SK-N-SH (cell line): ENCODE measurements around the gene MRPS24. TPM values are rescaled to one million over a fixed set of nuclear protein-coding genes. Genes with fewer than 3 reads are reported as not detected.
"Not testable (repeated sequence)": the region's sequence is repeated elsewhere in the genome, so short reads cannot be mapped to it uniquely, and the experiment has no call there.

ENCODE experiments used
- CTCF ChIA-PET: fragments of 300-600, 350-600 bp; formaldehyde crosslinking; extraction: SDS; loops from one replicate; lab custom pipeline; 2021; lab: Yijun Ruan, JAX
- POLR2A ChIA-PET: fragments of 350-600 bp; sonication (Branson Sonifier 250); formaldehyde crosslinking; extraction: SDS; loops from one replicate; lab custom pipeline; 2020; ENCODE audit warnings: antibody characterized with exemption, inconsistent platforms; lab: Yijun Ruan, JAX
- DNase-seq: peaks from one replicate; pipeline ENCODE4 v3.0.0; 2012
- H2AFZ ChIP-seq: fragments of 200-600 bp; sonication (generic); 2 replicates; pipeline ENCODE4 v1.8.1; 2016; ENCODE audit warnings: antibody characterized with exemption, mild to moderate bottlenecking, low read depth
- H3F3A ChIP-seq: fragments of 200-600 bp; sonication (generic); replicated peaks from 2 replicates; pipeline ENCODE3; 2016; ENCODE audit warnings: antibody characterized with exemption, mild to moderate bottlenecking; ENCODE audit not compliant: insufficient read depth
- H3K27ac ChIP-seq, 2 experiments: fragments of 200-500 bp in 1 of 2; fragments of 200-600 bp in 1 of 2; sonication (Bioruptor generic) in 1 of 2; sonication (generic), shearing (Covaris generic) in 1 of 2; 2 replicates each; pipeline versions ENCODE4 v1.5.1 to v1.6.1; 2014 to 2016; ENCODE audit warnings: low read depth in 2 of 2, inconsistent platforms in 1 of 2, low read length in 1 of 2, mild to moderate bottlenecking in 1 of 2, mixed read lengths in 1 of 2
- H3K27me3 ChIP-seq: fragments of 200-600 bp; sonication (generic), shearing (Covaris generic); 2 replicates; pipeline ENCODE4 v1.6.1; 2016; ENCODE audit warnings: mixed run types; ENCODE audit not compliant: insufficient read depth
- H3K36me3 ChIP-seq, 2 experiments: fragments of 200-500 bp in 1 of 2; fragments of 200-600 bp in 1 of 2; sonication (Bioruptor generic) in 1 of 2; sonication (generic) in 1 of 2; replicated peaks in 1 of 2; 2 replicates each; pipeline versions ENCODE3 to v1.5.1; 2014 to 2016; ENCODE audit warnings: low read length in 1 of 2, mild to moderate bottlenecking in 1 of 2; ENCODE audit not compliant: insufficient read depth in 2 of 2, control insufficient read depth in 1 of 2
- H3K4me1 ChIP-seq, 2 experiments: fragments of 200-500 bp in 1 of 2; fragments of 200-600 bp in 1 of 2; sonication (Bioruptor generic) in 1 of 2; sonication (generic), shearing (Covaris generic) in 1 of 2; 2 replicates each; pipeline versions ENCODE4 v1.5.1 to v1.6.1; 2014 to 2016; ENCODE audit warnings: low read depth in 1 of 2, low read length in 1 of 2, mixed run types in 1 of 2; ENCODE audit not compliant: insufficient read depth in 2 of 2, control insufficient read depth in 1 of 2
- H3K4me2 ChIP-seq: fragments of 200-600 bp; sonication (generic), shearing (Covaris generic); 2 replicates; pipeline ENCODE4 v1.6.1; 2017; ENCODE audit warnings: mixed run types
- H3K4me3 ChIP-seq, 2 experiments: fragments of 200-500 bp in 1 of 2; fragments of 200-600 bp in 1 of 2; sonication (Bioruptor generic) in 1 of 2; sonication (generic), shearing (Covaris generic) in 1 of 2; 2 replicates each; pipeline versions ENCODE4 v1.5.1 to v1.8.1; 2014 to 2016; ENCODE audit warnings: low read depth in 2 of 2, inconsistent platforms in 1 of 2, low read length in 1 of 2, mild to moderate bottlenecking in 1 of 2, mixed read lengths in 1 of 2, moderate library complexity in 1 of 2
- H3K79me2 ChIP-seq: fragments of 200-600 bp; sonication (generic); 2 replicates; pipeline ENCODE4 v1.8.1; 2017; ENCODE audit warnings: mild to moderate bottlenecking; ENCODE audit not compliant: insufficient read depth
- H3K9ac ChIP-seq: fragments of 200-600 bp; sonication (generic); 2 replicates; pipeline ENCODE4 v1.6.1; 2017; ENCODE audit warnings: mixed run types
- H3K9me2 ChIP-seq: fragments of 200-600 bp; sonication (generic); 2 replicates; pipeline ENCODE4 v1.6.1; 2017; ENCODE audit warnings: mixed run types
- H3K9me3 ChIP-seq: fragments of 200-600 bp; sonication (generic); 2 replicates; pipeline ENCODE4 v1.6.1; 2017; ENCODE audit warnings: mixed run types, mild to moderate bottlenecking, moderate library complexity
- H4K20me1 ChIP-seq: fragments of 200-600 bp; sonication (generic); 2 replicates; pipeline ENCODE4 v1.6.1; 2017; ENCODE audit warnings: mild to moderate bottlenecking, mixed run types; ENCODE audit not compliant: insufficient read depth
- CHD2 ChIP-seq: fragments of 150-350 bp; IDR thresholded peaks from 2 replicates; pipeline ENCODE4 v1.6.1; 2018; ENCODE audit warnings: low read length; ENCODE audit not compliant: partially characterized antibody
- EZH2phosphoT487 ChIP-seq: fragments of 200-600 bp; sonication (generic); IDR thresholded peaks from 2 replicates; pipeline ENCODE4 v1.6.1; 2017; ENCODE audit warnings: low read depth, mixed run types, mild to moderate bottlenecking, antibody characterized with exemption, moderate library complexity, borderline replicate concordance
- FOSL2 ChIP-seq: IDR thresholded peaks from 2 replicates; pipeline ENCODE4 v1.4.0; 2012; ENCODE audit warnings: low read depth, mild to moderate bottlenecking, moderate library complexity, borderline replicate concordance
- FOXJ3 ChIP-seq: sonication (generic); formaldehyde crosslinking; IDR thresholded peaks from 2 replicates; pipeline ENCODE4 v1.5.1; 2020; ENCODE audit warnings: mild to moderate bottlenecking, missing genetic modification reagents
- FOXM1 ChIP-seq: IDR thresholded peaks from 2 replicates; pipeline ENCODE4 v1.4.0; 2012; ENCODE audit warnings: low read depth, mild to moderate bottlenecking
- GATA2 ChIP-seq: sonication (generic); formaldehyde crosslinking; IDR thresholded peaks from 2 replicates; pipeline ENCODE4 v1.5.0; 2020; ENCODE audit warnings: mild to moderate bottlenecking, missing genetic modification reagents
- IRF3 ChIP-seq: fragments of 150-350 bp; IDR thresholded peaks from 2 replicates; pipeline ENCODE4 v1.6.1; 2016; ENCODE audit warnings: mild to moderate bottlenecking, low read depth, low read length
- JUND ChIP-seq: IDR thresholded peaks from 2 replicates; pipeline ENCODE4 v1.4.0; 2012
- MXI1 ChIP-seq: IDR thresholded peaks from 2 replicates; pipeline ENCODE4 v1.6.1; 2012; ENCODE audit warnings: mild to moderate bottlenecking, low read depth, low read length, improper control_type of control experiment
- NRF1 ChIP-seq: IDR thresholded peaks from 2 replicates; pipeline ENCODE4 v1.6.1; 2012; ENCODE audit warnings: low read depth, mild to moderate bottlenecking, low read length
- PBX3 ChIP-seq: IDR thresholded peaks from 2 replicates; pipeline ENCODE4; 2012
- RCOR1 ChIP-seq: fragments of 150-350 bp; IDR thresholded peaks from 2 replicates; pipeline ENCODE4 v1.6.1; 2017; ENCODE audit warnings: antibody characterized with exemption, low read length
- RXRA ChIP-seq: IDR thresholded peaks from 2 replicates; pipeline ENCODE4 v1.4.0; 2012; ENCODE audit warnings: low read depth, mild to moderate bottlenecking, borderline replicate concordance
- TCF12 ChIP-seq: IDR thresholded peaks from 2 replicates; pipeline ENCODE4 v1.4.0; 2012
- USF2 ChIP-seq: fragments of 150-350 bp; IDR thresholded peaks from 2 replicates; pipeline ENCODE4 v1.6.1; 2017; ENCODE audit warnings: antibody characterized with exemption, low read length, low read depth, borderline replicate concordance
- YY1 ChIP-seq: IDR thresholded peaks from 2 replicates; pipeline ENCODE4 v1.4.0; 2012; ENCODE audit warnings: low read depth, mild to moderate bottlenecking
- WGBS: methylation state at CpG from one replicate; pipeline ENCODE4 v1.1.6; 2017; ENCODE audit warnings: low lambda C conversion rate; 5-methylcytosine and 5-hydroxymethylcytosine counted together
- polyA plus RNA-seq, 3 experiments: library from polyadenylated mRNA; depleted of rRNA; stranded (reverse); fragments of >200 nt; gene quantifications; 2 replicates each; pipeline ENCODE4 v1.2.3, GENCODE V29; 2012

MRPS24 gene
- polyA plus RNA-seq, 1 of the 3 experiments (the other 2 are of a cell fraction) = 234 TPM

- Histone ChIP-seq H3K9me3 (no peaks in the 10 kb centered on the region), H3K4me2 (no peak overlapping the region), H3K27ac (no peak overlapping the region), H4K20me1 (no peaks in the 10 kb centered on the region), H3K36me3 (no peaks in the 10 kb centered on the region), H3K9me2 (no peaks in the 10 kb centered on the region), H3K4me3 (no peak overlapping the region), H3K27me3 (peaks cover 21% of the 10 kb centered on the region; the same call in 1 of the 2 replicates), H3K9ac (no peak overlapping the region), H3K79me2 (no peaks in the 10 kb centered on the region), H3F3A (no peaks in the 10 kb centered on the region), H2AFZ (no peak overlapping the region), H3K4me1 (no peaks in the 10 kb centered on the region; a peak in 1 of 4 replicates)
- ChIA-PET CTCF (interaction anchor here (1.9 to 10.1 kb wide), 2 partner anchors 10 to 13 kb away, joined by 5 to 119 read pairs; no protein-coding TSS in a partner anchor), POLR2A (interaction anchor here (0.8 kb wide), 1 partner anchor 13 kb away, joined by 3 read pairs; no protein-coding TSS in a partner anchor)
- DNase-seq = no peak
- 66% methylated on average over 5 of the region's 5 CpGs for WGBS
- no peak for TF ChIP-seq USF2
- TF ChIP-seq RCOR1 = no peak
- no peak for TF ChIP-seq YY1
- TF ChIP-seq CHD2 = no peak
- TF ChIP-seq RXRA = no peak
- no peak for TF ChIP-seq PBX3
- TF ChIP-seq EZH2phosphoT487 = no peak
- no peak for TF ChIP-seq FOXM1
- no peak for TF ChIP-seq FOSL2
- no peak for TF ChIP-seq MXI1
- TF ChIP-seq GATA2 (CRISPR knock-in tag) = no peak
- no peak for TF ChIP-seq IRF3
Observed at GRCh38 chr7:43825391-43825808, 43.9 kb downstream of the MRPS24 start.

- no peaks in the 10 kb centered on the region for H4K20me1 ChIP-seq
- no peaks in the 10 kb centered on the region; a peak in 1 of 4 replicates for H3K4me1 ChIP-seq
- H3K9me2 ChIP-seq = no peaks in the 10 kb centered on the region
- H3K79me2 ChIP-seq = no peaks in the 10 kb centered on the region
- no peak overlapping the region for H3K4me3 ChIP-seq
- H3K9ac ChIP-seq = no peak overlapping the region
- H3K27me3 ChIP-seq = peaks cover 21% of the 10 kb centered on the region; the same call in 1 of the 2 replicates
- H3K4me2 ChIP-seq = no peak overlapping the region
- H3K27ac ChIP-seq = no peak overlapping the region
- H3K36me3 ChIP-seq = no peaks in the 10 kb centered on the region
- ChIA-PET CTCF (interaction anchor here (1.4 to 10.1 kb wide), 3 partner anchors 10 to 242 kb away, joined by 5 to 119 read pairs (median 7); partner anchors contain the start of gene STK17A), POLR2A (interaction anchor here (0.8 kb wide), 1 partner anchor 14 kb away, joined by 3 read pairs; no protein-coding TSS in a partner anchor)
- no peak for DNase-seq
- no peaks in the 10 kb centered on the region for H3F3A ChIP-seq
- H3K9me3 ChIP-seq = no peaks in the 10 kb centered on the region
- TF ChIP-seq FOXJ3 (CRISPR knock-in tag) (no peak), TCF12 (no peak), MXI1 (no peak), RCOR1 (no peak), JUND (no peak), FOXM1 (no peak), RXRA (no peak), NRF1 (no peak)
- WGBS = 31% methylated on average over 1 of the region's 1 CpG
- no peak overlapping the region for H2AFZ ChIP-seq
Observed at GRCh38 chr7:43824963-43825362, 44.4 kb downstream of the MRPS24 start.

- 76% methylated on average over 12 of the region's 12 CpGs for WGBS
- POLR2A ChIA-PET = interaction anchor here (0.8 kb wide), 1 partner anchor 14 kb away, joined by 3 read pairs; no protein-coding TSS in a partner anchor
- not testable (repeated sequence) for H2AFZ ChIP-seq
Observed at GRCh38 chr7:43824513-43824912, 44.8 kb downstream of the MRPS24 start.

More at GRCh38 chr7:43824513-43824912, 44.8 kb downstream of the MRPS24 start:
- not testable (repeated sequence) for H3F3A ChIP-seq, H3K27ac ChIP-seq, H3K4me1 ChIP-seq, H3K9me3 ChIP-seq, H3K9me2 ChIP-seq, H3K79me2 ChIP-seq, H3K9ac ChIP-seq, DNase-seq, H3K4me2 ChIP-seq, H4K20me1 ChIP-seq, H3K4me3 ChIP-seq, H3K36me3 ChIP-seq
- CTCF ChIA-PET = interaction anchor here (1.4 to 10.1 kb wide), 3 partner anchors 11 to 242 kb away, joined by 5 to 119 read pairs (median 7); partner anchors contain the start of gene STK17A
- H3K27me3 ChIP-seq = peaks cover 21% of the 10 kb centered on the region; the same call in 1 of the 2 replicates
